Bronchial epithelial cell (primary cell): ENCODE measurements around the gene LALBA. TPM values are rescaled to one million over a fixed set of nuclear protein-coding genes. Genes with fewer than 3 reads are reported as not detected.
"Not testable (repeated sequence)": the region's sequence is repeated elsewhere in the genome, so short reads cannot be mapped to it uniquely, and the experiment has no call there.

ENCODE experiments used
- DNase-seq: peaks from one replicate; pipeline ENCODE4 v3.0.0-alpha.2; 2010; ENCODE audit warnings: low read depth
- FAIRE-seq: peaks from 2 replicates; lab custom pipeline; 2011; peaks lifted over from hg19 to GRCh38; lab: Jason Lieb, UNC
- H3K27me3 ChIP-seq: 2 replicates; pipeline ENCODE4 v1.5.1; 2011; ENCODE audit warnings: low read length; ENCODE audit not compliant: control insufficient read depth, insufficient read depth
- H3K36me3 ChIP-seq: 2 replicates; pipeline ENCODE4 v1.5.1; 2011; ENCODE audit warnings: low read length; ENCODE audit not compliant: control insufficient read depth, insufficient read depth
- H3K4me3 ChIP-seq: 2 replicates; pipeline ENCODE4 v1.5.1; 2011; ENCODE audit warnings: mild to moderate bottlenecking, low read depth, low read length, control low read depth
- total RNA-seq: library from RNA; depleted of rRNA; stranded (reverse); fragments of >200 nt; gene quantifications from 2 replicates; pipeline ENCODE4 v1.2.1, GENCODE V29; 2014
- TF ChIP-seq, protein P1 (sequence below): IDR thresholded peaks from 2 replicates; pipeline ENCODE4 v1.5.1; 2011; ENCODE audit warnings: mild to moderate bottlenecking, moderate library complexity, low read length, control low read depth, inconsistent platforms; ENCODE audit not compliant: insufficient read depth, severe bottlenecking

Gene LALBA
- total RNA-seq, 1 donor from 2014 or later: not detected

DNA sequence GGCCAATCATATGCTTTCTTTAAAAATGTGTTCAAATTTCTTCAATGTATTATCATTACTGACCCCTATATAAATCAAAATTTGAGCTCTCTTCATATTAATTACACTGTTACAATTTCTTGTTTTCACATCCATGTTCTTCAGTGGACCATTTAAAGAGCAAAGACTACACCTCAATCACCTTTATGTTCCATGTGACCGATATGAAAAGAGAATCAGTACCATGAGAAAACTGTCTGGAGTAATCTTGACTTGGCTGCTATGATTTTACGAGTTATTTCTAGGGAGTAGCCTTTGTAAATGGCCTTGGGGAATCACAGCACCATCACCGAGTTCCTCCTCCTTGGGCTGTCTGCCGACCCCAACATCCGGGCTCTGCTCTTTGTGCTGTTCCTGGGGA, 44.5 kb downstream of the LALBA start, which contains the start of gene OR8S1:
TSS of gene OR8S1 (plus strand) at position 301 of the 400 bp plus-strand sequence. CDS start at position 301, 0 bp downstream.
- no peak for DNase-seq
- Histone ChIP-seq H3K36me3 (no peaks in the 10 kb centered on the region), H3K4me3 (no peak within 1 kb of the TSS), H3K27me3 (no peaks in the 10 kb centered on the region)
- FAIRE-seq: no peak
- TF ChIP-seq, protein P1, sequence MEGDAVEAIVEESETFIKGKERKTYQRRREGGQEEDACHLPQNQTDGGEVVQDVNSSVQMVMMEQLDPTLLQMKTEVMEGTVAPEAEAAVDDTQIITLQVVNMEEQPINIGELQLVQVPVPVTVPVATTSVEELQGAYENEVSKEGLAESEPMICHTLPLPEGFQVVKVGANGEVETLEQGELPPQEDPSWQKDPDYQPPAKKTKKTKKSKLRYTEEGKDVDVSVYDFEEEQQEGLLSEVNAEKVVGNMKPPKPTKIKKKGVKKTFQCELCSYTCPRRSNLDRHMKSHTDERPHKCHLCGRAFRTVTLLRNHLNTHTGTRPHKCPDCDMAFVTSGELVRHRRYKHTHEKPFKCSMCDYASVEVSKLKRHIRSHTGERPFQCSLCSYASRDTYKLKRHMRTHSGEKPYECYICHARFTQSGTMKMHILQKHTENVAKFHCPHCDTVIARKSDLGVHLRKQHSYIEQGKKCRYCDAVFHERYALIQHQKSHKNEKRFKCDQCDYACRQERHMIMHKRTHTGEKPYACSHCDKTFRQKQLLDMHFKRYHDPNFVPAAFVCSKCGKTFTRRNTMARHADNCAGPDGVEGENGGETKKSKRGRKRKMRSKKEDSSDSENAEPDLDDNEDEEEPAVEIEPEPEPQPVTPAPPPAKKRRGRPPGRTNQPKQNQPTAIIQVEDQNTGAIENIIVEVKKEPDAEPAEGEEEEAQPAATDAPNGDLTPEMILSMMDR: no peak

- not testable (repeated sequence) for H3K36me3 ChIP-seq, H3K4me3 ChIP-seq, FAIRE-seq, H3K27me3 ChIP-seq, DNase-seq
These were observed 49.5 kb downstream of the LALBA start for GRCh38 chr12:48520381-48520780.

Other genes with a start within 250 kb of the LALBA start
- gene ZNF641, start 219.1 kb downstream of the LALBA start, total RNA-seq: 9.0 and 12.0 TPM in 2 replicates
- not detected in 2 replicates for gene ANP32D, start 97.5 kb downstream of the LALBA start, total RNA-seq
- 0.53 and 6.7 TPM in 2 replicates for gene C12orf54, start 87.5 kb downstream of the LALBA start, total RNA-seq
- not detected in 2 replicates for gene OR8S1, start 44.4 kb downstream of the LALBA start, total RNA-seq
- gene KANSL2, start 112.2 kb upstream of the LALBA start, total RNA-seq: 52.5 and 70.3 TPM in 2 replicates
- gene CCNT1, start 146.7 kb upstream of the LALBA start, total RNA-seq: 24.5 and 28.4 TPM in 2 replicates
- gene ADCY6, start 219.0 kb upstream of the LALBA start, total RNA-seq: 13.4 and 32.6 TPM in 2 replicates
- gene CACNB3, start 248.4 kb upstream of the LALBA start, total RNA-seq: 7.4 and 8.6 TPM in 2 replicates